Psoas muscle (tissue), 8 donors: ENCODE measurements around the gene MRPL14. TPM values are rescaled to one million over a fixed set of nuclear protein-coding genes. Genes with fewer than 3 reads are reported as not detected.

Source experiments
- ATAC-seq, 4 donors: fragments of 200-7000 bp; cut with Tn5 transposase; one replicate each; pipeline ENCODE4 v1.9.1; 2020; ENCODE audit warnings: moderate library complexity in 3 of 4, mild to moderate bottlenecking in 2 of 4
- DNase-seq, 2 donors: peaks; one replicate each; pipeline ENCODE4 v3.0.0-alpha.2; 2020
- H3K27ac ChIP-seq: fragments of 200-600 bp; one replicate; pipeline ENCODE4 v1.8.0; 2022
- H3K27me3 ChIP-seq, 3 donors: fragments of 200-600 bp in 1 of 3; one replicate each; pipeline versions ENCODE4 v1.6.1 to v1.8.0; 2013 to 2022; ENCODE audit warnings: low read length in 2 of 3, mild to moderate bottlenecking in 2 of 3, moderate library complexity in 1 of 3; ENCODE audit not compliant: insufficient read depth in 3 of 3
- H3K36me3 ChIP-seq, 2 donors: fragments of 200-600 bp in 1 of 2; one replicate each; pipeline versions ENCODE4 v1.6.1 to v1.8.0; 2013 to 2022; ENCODE audit warnings: low read depth in 1 of 2, mild to moderate bottlenecking in 1 of 2, moderate library complexity in 1 of 2; ENCODE audit not compliant: insufficient read depth in 1 of 2
- H3K4me1 ChIP-seq: fragments of 200-600 bp; one replicate; pipeline ENCODE4 v1.8.0; 2022
- H3K4me3 ChIP-seq: fragments of 200-600 bp; one replicate; pipeline ENCODE4 v1.8.0; 2022; ENCODE audit warnings: mild to moderate bottlenecking
- H3K9me3 ChIP-seq: fragments of 200-600 bp; one replicate; pipeline ENCODE4 v1.8.0; 2022
- WGBS, 3 donors: extraction: QIAGEN DNeasy Blood & Tissue Kit; methylation state at CpG; one replicate each; pipeline versions ENCODE4 v1.1.6 to v1.1.7; 2013; 5-methylcytosine and 5-hydroxymethylcytosine counted together
- intact Hi-C, 2 donors: fragments of 100-400 bp; cut with DNase I; formaldehyde crosslinking; loops; one replicate each; pipeline versions ENCODE4 v1.11.0 to v1.14.2; 2022
- polyA plus RNA-seq, 3 donors: library from polyadenylated mRNA; stranded (reverse); fragments of 200-250 nt; gene quantifications; one replicate each; pipeline ENCODE4 v1.2.3, GENCODE V29; 2013
- total RNA-seq, 4 donors: library from RNA; stranded (reverse); fragmentation: NEBNext Ultra II Directional in 2 of 4; extraction: Animal tissue kit (Norgen Biotek cat#: 25700) in 2 of 4; gene quantifications; one replicate each; pipeline versions ENCODE4 v1.2.1 to v1.2.4, GENCODE V29; 2021 to 2023
- TF ChIP-seq, protein P1 (sequence below): fragments of 200-600 bp; IDR thresholded peaks from one replicate; pipeline ENCODE4 v1.8.0; 2022; ENCODE audit warnings: antibody characterized with exemption
- donor health status: healthy with polysubstance abuse.
- donor health status: DM: no; HTN: no; CAD: no; lungs with moderate emphysema.
- donor health status: Bipolar disorder and iron deficiency.
- donor health status: healthy.
- donor health status: DM: yes; HTN: yes; CAD: no.
- donor health status: DM: no; HTN: no; CAD: no.
- donor health status: DM: no; HTN: no; CAD: no.
- donor health status: DM: yes; HTN: yes; CAD: no.

The MRPL14 gene
- total and polyA plus RNA-seq, 7 donors = 62.3 to 308 (median 166) TPM

DNA sequence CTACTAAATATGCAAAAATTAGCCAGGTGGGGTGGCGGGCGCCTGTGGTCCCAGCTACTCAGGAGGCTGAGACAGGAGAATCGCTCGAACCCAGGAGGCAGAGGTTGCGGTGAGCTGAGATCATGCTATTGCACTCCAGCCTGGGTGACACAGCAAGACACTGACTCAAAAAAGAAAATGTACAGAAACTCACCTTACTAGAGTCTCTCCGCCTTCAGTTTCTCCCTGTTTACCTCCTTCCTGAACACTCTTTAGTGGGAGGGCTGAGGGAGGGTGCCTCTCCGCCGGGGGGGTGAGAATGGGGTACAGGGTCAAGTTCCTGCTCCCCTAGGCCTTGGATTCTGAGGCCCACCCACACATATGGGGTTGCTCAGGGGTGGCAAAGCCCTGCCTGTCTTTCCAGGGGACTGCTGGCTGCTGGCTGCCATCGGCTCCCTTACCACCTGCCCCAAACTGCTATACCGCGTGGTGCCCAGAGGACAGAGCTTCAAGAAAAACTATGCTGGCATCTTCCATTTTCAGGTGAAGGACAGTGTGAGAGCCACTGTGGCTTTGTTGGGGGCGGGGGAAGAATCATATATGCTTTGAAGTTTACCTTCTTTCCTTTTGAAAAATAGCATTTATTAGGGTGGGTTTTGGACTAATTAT, 44.8 kb upstream of the MRPL14 start:
- Histone ChIP-seq H3K36me3 (no peaks in the 10 kb centered on the region), H3K9me3 (no peaks in the 10 kb centered on the region), H3K27ac (no peak overlapping the region), H3K4me1 (peaks cover 8% of the 10 kb centered on the region), H3K4me3 (no peak overlapping the region), H3K27me3 (no peaks in the 10 kb centered on the region)
- WGBS, 3 donors = 76 to 79% (median 79%) methylated on average over 12 of the region's 12 CpGs
- ATAC-seq (peak in 1 of 4 donors; percentile 11), DNase-seq (no peak)
- intact Hi-C loops = loop anchor here (1.0 to 5.0 kb wide), 4 partner anchors 62 to 167 kb away; no protein-coding TSS in a partner anchor
- TF ChIP-seq, protein P1, sequence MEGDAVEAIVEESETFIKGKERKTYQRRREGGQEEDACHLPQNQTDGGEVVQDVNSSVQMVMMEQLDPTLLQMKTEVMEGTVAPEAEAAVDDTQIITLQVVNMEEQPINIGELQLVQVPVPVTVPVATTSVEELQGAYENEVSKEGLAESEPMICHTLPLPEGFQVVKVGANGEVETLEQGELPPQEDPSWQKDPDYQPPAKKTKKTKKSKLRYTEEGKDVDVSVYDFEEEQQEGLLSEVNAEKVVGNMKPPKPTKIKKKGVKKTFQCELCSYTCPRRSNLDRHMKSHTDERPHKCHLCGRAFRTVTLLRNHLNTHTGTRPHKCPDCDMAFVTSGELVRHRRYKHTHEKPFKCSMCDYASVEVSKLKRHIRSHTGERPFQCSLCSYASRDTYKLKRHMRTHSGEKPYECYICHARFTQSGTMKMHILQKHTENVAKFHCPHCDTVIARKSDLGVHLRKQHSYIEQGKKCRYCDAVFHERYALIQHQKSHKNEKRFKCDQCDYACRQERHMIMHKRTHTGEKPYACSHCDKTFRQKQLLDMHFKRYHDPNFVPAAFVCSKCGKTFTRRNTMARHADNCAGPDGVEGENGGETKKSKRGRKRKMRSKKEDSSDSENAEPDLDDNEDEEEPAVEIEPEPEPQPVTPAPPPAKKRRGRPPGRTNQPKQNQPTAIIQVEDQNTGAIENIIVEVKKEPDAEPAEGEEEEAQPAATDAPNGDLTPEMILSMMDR = no peak

DNA sequence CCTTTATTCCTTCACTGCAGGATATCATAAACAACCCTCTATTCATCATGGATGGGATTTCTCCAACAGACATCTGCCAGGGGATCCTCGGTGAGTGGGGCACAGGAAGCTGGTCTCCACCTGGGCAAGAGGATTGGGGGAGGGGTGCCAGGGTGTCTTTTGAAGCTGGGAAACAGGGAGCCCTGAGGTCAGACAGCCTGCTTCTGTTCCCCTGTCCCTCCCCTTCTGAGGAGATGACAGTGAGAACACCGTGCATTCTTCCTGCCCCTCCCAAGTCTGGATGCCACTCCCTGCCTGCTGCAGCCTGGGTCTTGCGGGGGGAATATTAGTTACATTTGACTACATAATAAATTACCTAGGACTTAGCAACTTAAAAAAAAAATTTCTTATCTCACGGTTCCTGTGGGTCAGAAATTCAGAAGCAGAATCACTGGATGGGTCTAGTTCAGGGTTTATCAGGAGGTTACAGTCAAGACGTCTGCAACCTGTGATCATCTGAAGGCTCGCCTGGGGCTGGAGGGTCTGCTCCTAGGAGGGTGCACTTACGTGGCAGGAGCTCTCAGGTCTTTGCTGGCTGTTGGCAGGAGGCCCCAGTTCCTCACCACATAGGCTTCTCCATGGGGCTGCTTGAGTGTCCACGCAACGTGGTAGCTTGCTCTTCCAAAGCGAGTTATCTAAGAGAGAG, 42.8 kb upstream of the MRPL14 start:
- H3K27me3 ChIP-seq = peaks cover 0 to 4% (median 0%) of the 10 kb centered on the region in 3 donors
- no peak overlapping the region for H3K4me3 ChIP-seq
- intact Hi-C loops = loop anchor here (2.0 to 5.0 kb wide), 2 partner anchors 167 to 169 kb away; no protein-coding TSS in a partner anchor
- H3K27ac ChIP-seq = no peak overlapping the region
- H3K4me1 ChIP-seq = peaks cover 8% of the 10 kb centered on the region
- TF ChIP-seq, protein P1 = no peak
- no peaks in the 10 kb centered on the region for H3K36me3 ChIP-seq
- 74 to 82% (median 80%) methylated on average over 10 of the region's 10 CpGs for WGBS, 3 donors
- H3K9me3 ChIP-seq = no peaks in the 10 kb centered on the region
- DNase-seq = no peak
- no peak for ATAC-seq

DNA sequence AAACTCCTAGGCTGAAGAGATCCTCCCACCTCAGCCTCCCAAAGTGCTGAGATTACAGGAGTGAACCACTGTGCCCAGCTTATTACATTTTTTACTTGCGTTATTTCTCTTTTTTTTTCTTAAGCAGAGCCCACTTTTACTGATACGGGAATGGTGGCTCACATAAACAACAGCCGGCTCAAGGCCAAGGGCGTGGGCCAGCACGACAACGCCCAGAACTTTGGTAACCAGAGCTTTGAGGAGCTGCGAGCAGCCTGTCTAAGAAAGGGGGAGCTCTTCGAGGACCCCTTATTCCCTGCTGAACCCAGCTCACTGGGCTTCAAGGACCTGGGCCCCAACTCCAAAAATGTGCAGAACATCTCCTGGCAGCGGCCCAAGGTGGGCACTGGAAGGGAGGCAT, 41.9 kb upstream of the MRPL14 start:
- H3K9me3 ChIP-seq = no peaks in the 10 kb centered on the region
- no peak for DNase-seq
- no peak for ATAC-seq

DNA sequence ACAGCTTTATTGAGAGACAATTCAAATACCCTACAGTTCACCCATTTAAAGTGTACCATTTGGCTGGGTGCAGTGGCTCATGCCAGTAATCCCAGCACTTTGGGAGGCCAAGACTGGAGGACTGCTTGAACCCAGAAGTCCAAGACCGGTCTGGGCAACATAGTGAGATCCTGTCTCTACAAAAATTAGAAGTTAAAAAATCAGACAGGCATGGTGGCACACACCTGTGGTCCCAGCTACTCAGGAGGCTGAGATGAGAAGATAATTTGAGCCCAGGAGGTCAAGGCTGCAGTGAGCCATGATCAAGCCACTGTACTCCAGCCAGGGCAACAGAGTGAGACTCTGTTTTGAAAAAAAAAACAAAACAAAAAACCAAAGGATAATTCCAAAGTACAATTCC, 40.3 kb upstream of the MRPL14 start:
- Histone ChIP-seq H3K9me3 (no peaks in the 10 kb centered on the region), H3K27me3 (peaks cover 0 to 4% (median 0%) of the 10 kb centered on the region in 3 donors), H3K4me3 (no peak overlapping the region), H3K4me1 (peaks cover 1% of the 10 kb centered on the region), H3K36me3 (no peaks in the 10 kb centered on the region), H3K27ac (no peak overlapping the region)
- WGBS, 3 donors = 99 to 100% (median 100%) methylated on average over 1 of the region's 1 CpG
- intact Hi-C loops = no loop called here
- ATAC-seq (no peak), DNase-seq (no peak)
- TF ChIP-seq, protein P1 = no peak

More for the DNA sequence above, 41.9 kb upstream of the MRPL14 start:
- Histone ChIP-seq H3K27me3 (peaks cover 0 to 4% (median 0%) of the 10 kb centered on the region in 3 donors), H3K27ac (no peak overlapping the region), H3K36me3 (no peaks in the 10 kb centered on the region), H3K4me3 (no peak overlapping the region), H3K4me1 (peaks cover 8% of the 10 kb centered on the region)
- WGBS, 3 donors = 50 to 60% (median 52%) methylated on average over 9 of the region's 9 CpGs
- intact Hi-C loops = no loop called here
- TF ChIP-seq, protein P1 = no peak
